ENCODE data around the gene IFIT2. TPM values are rescaled to one million over a fixed set of nuclear protein-coding genes. Genes with fewer than 3 reads are reported as not detected.

Gene IFIT2
- total RNA-seq, 1 experiment from 2014 or later, result 1.0 TPM

- ChIA-PET POLR2A (no interaction called here), RAD21 (ENCODE audit: low non-redundant PET in 1 of 2, low total read pairs in 2 of 2, uncharacterized antibody in 2 of 2, unreplicated experiment in 2 of 2) (no interaction called here), CTCF (no interaction called here)
- H4K20me1 ChIP-seq (ENCODE audit: insufficient read depth), result no peaks in the 10 kb centered on the region
- intact Hi-C loops (cut with micrococcal nuclease), result no loop called here
- no peaks in the 10 kb centered on the region for H3K9me3 ChIP-seq (ENCODE audit: control insufficient read depth in 1 of 2, insufficient read depth in 1 of 2, low read depth in 1 of 2, low read length in 2 of 2)
- TF ChIP-seq CTCF (IDR thresholded peaks at IDR 0.05 in 2 of 3, conservative IDR thresholded peaks at IDR 0.05 in 1 of 3; ENCODE audit: borderline replicate concordance in 1 of 3, insufficient read depth in 1 of 3, low read depth in 2 of 3, low read length in 2 of 3) (no peak), ZNF274 (IDR thresholded peaks at IDR 0.05; ENCODE audit: low read depth, low read length) (no peak), SIN3A (IDR thresholded peaks at IDR 0.05; ENCODE audit: low read depth) (no peak)
- no TSS peak for BruUV-seq (replicated peaks)
- no peak overlapping the region for H2AFZ ChIP-seq (ENCODE audit: low read depth, low read length, poor library complexity, severe bottlenecking)
- H3K27ac ChIP-seq (ENCODE audit: low read depth, low read length), result no peak overlapping the region
- DNase-seq (ENCODE audit: low read depth, low spot score) (no peak), ATAC-seq (no peak)
- H3K36me3 ChIP-seq (ENCODE audit: control insufficient read depth in 1 of 2, insufficient read depth in 2 of 2, low read length in 2 of 2), result no peaks in the 10 kb centered on the region
- H3K4me1 ChIP-seq (ENCODE audit: control insufficient read depth in 1 of 2, insufficient read depth in 2 of 2, low read length in 2 of 2), result peaks cover 0 to 17% of the 10 kb centered on the region in 2 experiments; a peak in 2 of 4 replicates
- no peak overlapping the region for H3K4me3 ChIP-seq (replicated peaks in 1 of 2; ENCODE audit: low read depth in 1 of 2, low read length in 2 of 2)
- H3K4me2 ChIP-seq (ENCODE audit: low read length), result no peak overlapping the region
- no peak overlapping the region for H3K9ac ChIP-seq (ENCODE audit: low read length)
- no peaks in the 10 kb centered on the region for H3K9me2 ChIP-seq (ENCODE audit: insufficient read depth)
- no peaks in the 10 kb centered on the region for H3K27me3 ChIP-seq (ENCODE audit: insufficient read depth, low read length)
- no peaks in the 10 kb centered on the region for H3K79me2 ChIP-seq (ENCODE audit: insufficient read depth, low read length)
Observed at GRCh38 chr10:89305766-89306433, 4.1 kb downstream of the IFIT2 start.

- H3K27ac ChIP-seq (ENCODE audit: low read depth, low read length), result no peak overlapping the region
Observed at GRCh38 chr10:89306434-89307268, 4.8 kb downstream of the IFIT2 start.

More at GRCh38 chr10:89306434-89307268, 4.8 kb downstream of the IFIT2 start:
- Histone ChIP-seq H3K4me2 (ENCODE audit: low read length) (no peak overlapping the region), H2AFZ (ENCODE audit: low read depth, low read length, poor library complexity, severe bottlenecking) (no peak overlapping the region), H3K27me3 (ENCODE audit: insufficient read depth, low read length) (no peaks in the 10 kb centered on the region), H3K4me1 (ENCODE audit: control insufficient read depth in 1 of 2, insufficient read depth in 2 of 2, low read length in 2 of 2) (peaks cover 0 to 10% of the 10 kb centered on the region in 2 experiments; a peak in 2 of 4 replicates), H3K9ac (ENCODE audit: low read length) (no peak overlapping the region), H3K79me2 (ENCODE audit: insufficient read depth, low read length) (no peaks in the 10 kb centered on the region), H4K20me1 (ENCODE audit: insufficient read depth) (no peaks in the 10 kb centered on the region), H3K36me3 (ENCODE audit: control insufficient read depth in 1 of 2, insufficient read depth in 2 of 2, low read length in 2 of 2) (no peaks in the 10 kb centered on the region), H3K4me3 (replicated peaks in 1 of 2; ENCODE audit: low read depth in 1 of 2, low read length in 2 of 2) (no peak overlapping the region), H3K9me2 (ENCODE audit: insufficient read depth) (no peaks in the 10 kb centered on the region), H3K9me3 (ENCODE audit: control insufficient read depth in 1 of 2, insufficient read depth in 1 of 2, low read depth in 1 of 2, low read length in 2 of 2) (no peaks in the 10 kb centered on the region)
- TF ChIP-seq YY1 (IDR thresholded peaks at IDR 0.05; ENCODE audit: extremely low read depth, insufficient replicate concordance, low read depth, low read length), result no peak
- TF ChIP-seq CBX3 (IDR thresholded peaks at IDR 0.05; ENCODE audit: low read depth), result no peak
- TF ChIP-seq EZH2 (IDR thresholded peaks at IDR 0.05), result no peak
- TF ChIP-seq CTCF (IDR thresholded peaks at IDR 0.05 in 2 of 3, conservative IDR thresholded peaks at IDR 0.05 in 1 of 3; ENCODE audit: borderline replicate concordance in 1 of 3, insufficient read depth in 1 of 3, low read depth in 2 of 3, low read length in 2 of 3), result no peak
- TF ChIP-seq ZFX (IDR thresholded peaks at IDR 0.05), result no peak
- TF ChIP-seq CEBPB (IDR thresholded peaks at IDR 0.05; ENCODE audit: low read depth), result no peak
- no peak for TF ChIP-seq EZH2phosphoT487 (IDR thresholded peaks at IDR 0.05; ENCODE audit: borderline replicate concordance)
- TF ChIP-seq ATF3 (IDR thresholded peaks at IDR 0.05), result no peak
- TF ChIP-seq FOSL1 (IDR thresholded peaks at IDR 0.05; ENCODE audit: low read depth), result no peak
- TF ChIP-seq SP1 (IDR thresholded peaks at IDR 0.05; ENCODE audit: low read depth), result no peak
- TF ChIP-seq TCF7L2 (IDR thresholded peaks at IDR 0.05; ENCODE audit: borderline replicate concordance, extremely low read depth, insufficient read depth, insufficient read length), result no peak
- ChIA-PET CTCF (no interaction called here), RAD21 (ENCODE audit: low non-redundant PET in 1 of 2, low total read pairs in 2 of 2, uncharacterized antibody in 2 of 2, unreplicated experiment in 2 of 2) (no interaction called here), POLR2A (no interaction called here)
- no TSS peak for BruUV-seq (replicated peaks)
- intact Hi-C loops (cut with micrococcal nuclease), result no loop called here
- no peak for DNase-seq (ENCODE audit: low read depth, low spot score)
- no peak for ATAC-seq

Data from HCT116 (cell line).